Neural cell (in vitro differentiated cells): ENCODE results near the gene GSK3B.

Source experiments
- EP300 ChIP-seq: fragments of 450-650 bp; conservative IDR thresholded peaks from 2 replicates; pipeline ENCODE4 v1.6.1; 2014; ENCODE audit warnings: antibody characterized with exemption, mild to moderate bottlenecking, moderate library complexity; ENCODE audit not compliant: poor library complexity, severe bottlenecking
- EZH2 ChIP-seq: fragments of 200-600, 300-800 bp; shearing (Covaris generic), sonication (generic); IDR thresholded peaks from 2 replicates; pipeline ENCODE4 v1.6.1; 2014; ENCODE audit warnings: antibody characterized with exemption, low read length, borderline replicate concordance, mild to moderate bottlenecking; ENCODE audit not compliant: insufficient read depth, poor library complexity, severe bottlenecking
- POLR2AphosphoS5 ChIP-seq: IDR thresholded peaks from 2 replicates; pipeline ENCODE4 v1.6.1; 2012
- RAD21 ChIP-seq: fragments of 450-650 bp; conservative IDR thresholded peaks from 2 replicates; pipeline ENCODE4 v1.6.1; 2014; ENCODE audit warnings: antibody characterized with exemption, mild to moderate bottlenecking, moderate library complexity
- SMC3 ChIP-seq: fragments of 450-650 bp; conservative IDR thresholded peaks from 2 replicates; pipeline ENCODE4 v1.6.1; 2014; ENCODE audit warnings: antibody characterized with exemption, mild to moderate bottlenecking, moderate library complexity; ENCODE audit not compliant: poor library complexity
- TAF1 ChIP-seq: IDR thresholded peaks from 2 replicates; pipeline ENCODE4 v1.6.1; 2012; ENCODE audit warnings: low read depth
- TF ChIP-seq, protein P1 (sequence below): fragments of 450-650 bp; IDR thresholded peaks from 2 replicates; pipeline ENCODE4 v1.5.1; 2014; ENCODE audit warnings: antibody characterized with exemption, mild to moderate bottlenecking, moderate library complexity; ENCODE audit not compliant: poor library complexity, severe bottlenecking
- TF ChIP-seq, protein P2 (sequence below): IDR thresholded peaks from 2 replicates; pipeline ENCODE4 v1.6.1; 2012; ENCODE audit warnings: borderline replicate concordance

DNA sequence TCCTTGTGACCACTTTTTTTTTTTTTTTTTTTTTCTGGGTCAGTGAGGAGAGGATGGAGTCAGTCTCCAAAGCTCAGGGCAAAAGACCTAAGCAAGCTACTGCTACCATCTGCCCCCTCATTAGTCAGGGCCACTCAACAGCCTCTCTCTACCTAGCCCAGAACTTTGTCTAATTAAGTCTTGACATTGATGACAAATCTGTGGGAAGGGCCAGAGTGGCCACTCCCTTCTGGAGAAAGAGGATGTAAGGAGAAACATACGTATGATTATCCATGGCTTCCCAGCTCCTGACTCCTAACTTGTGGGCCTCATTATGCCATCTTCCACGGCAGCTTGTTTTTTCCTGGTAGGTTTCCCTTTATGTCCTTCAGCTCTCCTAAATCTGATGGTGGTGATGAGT is 274.4 kb downstream of the GSK3B start:
- TF ChIP-seq EZH2 = no peak
- TF ChIP-seq, protein P1, sequence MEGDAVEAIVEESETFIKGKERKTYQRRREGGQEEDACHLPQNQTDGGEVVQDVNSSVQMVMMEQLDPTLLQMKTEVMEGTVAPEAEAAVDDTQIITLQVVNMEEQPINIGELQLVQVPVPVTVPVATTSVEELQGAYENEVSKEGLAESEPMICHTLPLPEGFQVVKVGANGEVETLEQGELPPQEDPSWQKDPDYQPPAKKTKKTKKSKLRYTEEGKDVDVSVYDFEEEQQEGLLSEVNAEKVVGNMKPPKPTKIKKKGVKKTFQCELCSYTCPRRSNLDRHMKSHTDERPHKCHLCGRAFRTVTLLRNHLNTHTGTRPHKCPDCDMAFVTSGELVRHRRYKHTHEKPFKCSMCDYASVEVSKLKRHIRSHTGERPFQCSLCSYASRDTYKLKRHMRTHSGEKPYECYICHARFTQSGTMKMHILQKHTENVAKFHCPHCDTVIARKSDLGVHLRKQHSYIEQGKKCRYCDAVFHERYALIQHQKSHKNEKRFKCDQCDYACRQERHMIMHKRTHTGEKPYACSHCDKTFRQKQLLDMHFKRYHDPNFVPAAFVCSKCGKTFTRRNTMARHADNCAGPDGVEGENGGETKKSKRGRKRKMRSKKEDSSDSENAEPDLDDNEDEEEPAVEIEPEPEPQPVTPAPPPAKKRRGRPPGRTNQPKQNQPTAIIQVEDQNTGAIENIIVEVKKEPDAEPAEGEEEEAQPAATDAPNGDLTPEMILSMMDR = no peak
- no peak for TF ChIP-seq RAD21
- no peak for TF ChIP-seq EP300
- no peak for TF ChIP-seq POLR2AphosphoS5
- TF ChIP-seq, protein P2, sequence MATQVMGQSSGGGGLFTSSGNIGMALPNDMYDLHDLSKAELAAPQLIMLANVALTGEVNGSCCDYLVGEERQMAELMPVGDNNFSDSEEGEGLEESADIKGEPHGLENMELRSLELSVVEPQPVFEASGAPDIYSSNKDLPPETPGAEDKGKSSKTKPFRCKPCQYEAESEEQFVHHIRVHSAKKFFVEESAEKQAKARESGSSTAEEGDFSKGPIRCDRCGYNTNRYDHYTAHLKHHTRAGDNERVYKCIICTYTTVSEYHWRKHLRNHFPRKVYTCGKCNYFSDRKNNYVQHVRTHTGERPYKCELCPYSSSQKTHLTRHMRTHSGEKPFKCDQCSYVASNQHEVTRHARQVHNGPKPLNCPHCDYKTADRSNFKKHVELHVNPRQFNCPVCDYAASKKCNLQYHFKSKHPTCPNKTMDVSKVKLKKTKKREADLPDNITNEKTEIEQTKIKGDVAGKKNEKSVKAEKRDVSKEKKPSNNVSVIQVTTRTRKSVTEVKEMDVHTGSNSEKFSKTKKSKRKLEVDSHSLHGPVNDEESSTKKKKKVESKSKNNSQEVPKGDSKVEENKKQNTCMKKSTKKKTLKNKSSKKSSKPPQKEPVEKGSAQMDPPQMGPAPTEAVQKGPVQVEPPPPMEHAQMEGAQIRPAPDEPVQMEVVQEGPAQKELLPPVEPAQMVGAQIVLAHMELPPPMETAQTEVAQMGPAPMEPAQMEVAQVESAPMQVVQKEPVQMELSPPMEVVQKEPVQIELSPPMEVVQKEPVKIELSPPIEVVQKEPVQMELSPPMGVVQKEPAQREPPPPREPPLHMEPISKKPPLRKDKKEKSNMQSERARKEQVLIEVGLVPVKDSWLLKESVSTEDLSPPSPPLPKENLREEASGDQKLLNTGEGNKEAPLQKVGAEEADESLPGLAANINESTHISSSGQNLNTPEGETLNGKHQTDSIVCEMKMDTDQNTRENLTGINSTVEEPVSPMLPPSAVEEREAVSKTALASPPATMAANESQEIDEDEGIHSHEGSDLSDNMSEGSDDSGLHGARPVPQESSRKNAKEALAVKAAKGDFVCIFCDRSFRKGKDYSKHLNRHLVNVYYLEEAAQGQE = no peak
- no peak for TF ChIP-seq TAF1
- no peak for TF ChIP-seq SMC3
